ENCODE data around the gene PAGE1. TPM values are rescaled to one million over a fixed set of nuclear protein-coding genes. Genes with fewer than 3 reads are reported as not detected.

Gene PAGE1
- total and polyA plus RNA-seq, 10 of the 15 experiments (the other 5 are each of a cell fraction or from before 2014, with no cell fraction given): not detected

- no peak overlapping the region for H3K4me2 ChIP-seq (ENCODE audit: control insufficient read depth, insufficient read depth)
- H3K9ac ChIP-seq (ENCODE audit: control insufficient read depth, insufficient read depth, low read length): no peak overlapping the region
- no peaks in the 10 kb centered on the region for H4K20me1 ChIP-seq (ENCODE audit: control insufficient read depth, insufficient read depth)
- no peak for FAIRE-seq
- BruUV-seq (replicated peaks): no TSS peak
- no peaks in the 10 kb centered on the region; a peak in 1 of 4 replicates for H3K27me3 ChIP-seq (replicated peaks in 1 of 2; ENCODE audit: control insufficient read depth in 2 of 2, insufficient read depth in 2 of 2, low read length in 1 of 2)
- ChIA-PET CTCF (no interaction called here), RAD21 (ENCODE audit: unreplicated experiment) (no interaction called here), SMC1A (ENCODE audit: uncharacterized antibody, unreplicated experiment) (no interaction called here), POLR2A (no interaction called here)
- TF ChIP-seq FOXK2 (IDR thresholded peaks at IDR 0.05): no peak
- no peak for TF ChIP-seq RB1 (IDR thresholded peaks at IDR 0.05; ENCODE audit: borderline replicate concordance)
- TF ChIP-seq SIX5 (IDR thresholded peaks at IDR 0.05; ENCODE audit: low read depth, low read length, severe bottlenecking): no peak
- TF ChIP-seq NR2C2 (IDR thresholded peaks at IDR 0.05; ENCODE audit: borderline replicate concordance, control insufficient read depth, insufficient read length, low read depth): no peak
- no peak for TF ChIP-seq ZBTB33 (IDR thresholded peaks at IDR 0.05)
- TF ChIP-seq TCF12 (IDR thresholded peaks at IDR 0.05; ENCODE audit: low read depth, low read length): no peak
- DNase-seq (ENCODE audit: low read depth, low spot score): no peak
- WGBS (ENCODE audit: insufficient coverage, insufficient replicate concordance, low lambda C conversion rate, missing lambda C conversion rate): 23% methylated on average over 9 of the region's 9 CpGs
- H2AFZ ChIP-seq (ENCODE audit: control insufficient read depth, low read depth, low read length): no peak overlapping the region
- no peak for ATAC-seq
- H3K9me3 ChIP-seq (replicated peaks; ENCODE audit: control insufficient read depth, insufficient read depth, low read length): no peaks in the 10 kb centered on the region; the same call in 2 of the 3 replicates
- no peaks in the 10 kb centered on the region for H3K36me3 ChIP-seq (ENCODE audit: control insufficient read depth in 2 of 2, insufficient read depth in 2 of 2, low read length in 1 of 2)
- no peak overlapping the region for H3K4me3 ChIP-seq
- no peaks in the 10 kb centered on the region for H3K4me1 ChIP-seq (ENCODE audit: control insufficient read depth, insufficient read depth, low read length)
- H3K79me2 ChIP-seq (ENCODE audit: control insufficient read depth, insufficient read depth, low read length): no peaks in the 10 kb centered on the region
- in situ Hi-C loops (cut with MboI) (no loop called here), intact Hi-C loops (cut with micrococcal nuclease; ENCODE audit: unreplicated experiment) (no loop called here)
- no peak overlapping the region for H3K27ac ChIP-seq (ENCODE audit: control insufficient read depth, insufficient read depth)
Observed at GRCh38 chrX:49727847-49728246, 32.1 kb upstream of the PAGE1 start.

- in situ Hi-C loops (cut with MboI): no loop called here
- no peak for ATAC-seq
- TF ChIP-seq BHLHE40 (IDR thresholded peaks at IDR 0.05; ENCODE audit: borderline replicate concordance in 1 of 2, low read depth in 2 of 2, low read length in 1 of 2): no peak
- TF ChIP-seq EGR1 (IDR thresholded peaks at IDR 0.05; ENCODE audit: borderline replicate concordance in 1 of 2, low read depth in 2 of 2, low read length in 2 of 2): no peak
- TF ChIP-seq PBX3 (IDR thresholded peaks at IDR 0.05; ENCODE audit: insufficient replicate concordance, low read depth, low read length): no peak
- no peak for TF ChIP-seq ZBED1 (IDR thresholded peaks at IDR 0.05; ENCODE audit: borderline replicate concordance)
- no peak for TF ChIP-seq SKIL (IDR thresholded peaks at IDR 0.05; ENCODE audit: low read depth, poor library complexity, severe bottlenecking)
Observed at GRCh38 chrX:49726966-49727365, 31.2 kb upstream of the PAGE1 start.

More at GRCh38 chrX:49726966-49727365, 31.2 kb upstream of the PAGE1 start:
- no peak overlapping the region for H3K4me2 ChIP-seq (ENCODE audit: control insufficient read depth, insufficient read depth)
- H3K4me1 ChIP-seq (ENCODE audit: control insufficient read depth, insufficient read depth, low read length): no peaks in the 10 kb centered on the region
- no peak overlapping the region for H2AFZ ChIP-seq (ENCODE audit: control insufficient read depth, low read depth, low read length)
- SMC1A ChIA-PET (ENCODE audit: uncharacterized antibody, unreplicated experiment): no interaction called here
- WGBS (ENCODE audit: insufficient coverage, insufficient replicate concordance, low lambda C conversion rate, missing lambda C conversion rate): 35% methylated on average over 4 of the region's 5 CpGs
- no peaks in the 10 kb centered on the region for H3K79me2 ChIP-seq (ENCODE audit: control insufficient read depth, insufficient read depth, low read length)
- POLR2A ChIA-PET: no interaction called here
- H3K27me3 ChIP-seq (replicated peaks in 1 of 2; ENCODE audit: control insufficient read depth in 2 of 2, insufficient read depth in 2 of 2, low read length in 1 of 2): no peaks in the 10 kb centered on the region; a peak in 1 of 4 replicates
- no peaks in the 10 kb centered on the region; the same call in 2 of the 3 replicates for H3K9me3 ChIP-seq (replicated peaks; ENCODE audit: control insufficient read depth, insufficient read depth, low read length)
- H3K9ac ChIP-seq (ENCODE audit: control insufficient read depth, insufficient read depth, low read length): no peak overlapping the region
- intact Hi-C loops (cut with micrococcal nuclease; ENCODE audit: unreplicated experiment): no loop called here
- no peaks in the 10 kb centered on the region for H3K36me3 ChIP-seq (ENCODE audit: control insufficient read depth in 2 of 2, insufficient read depth in 2 of 2, low read length in 1 of 2)
- no peak overlapping the region for H3K27ac ChIP-seq (ENCODE audit: control insufficient read depth, insufficient read depth)
- H4K20me1 ChIP-seq (ENCODE audit: control insufficient read depth, insufficient read depth): no peaks in the 10 kb centered on the region
- no peak for DNase-seq (ENCODE audit: low read depth, low spot score)
- no peak for FAIRE-seq
- H3K4me3 ChIP-seq: no peak overlapping the region
- CTCF ChIA-PET: no interaction called here
- no TSS peak for BruUV-seq (replicated peaks)
- RAD21 ChIA-PET (ENCODE audit: unreplicated experiment): no interaction called here
